Heart right ventricle (tissue), 16 donors: ENCODE measurements around the gene EPN2. TPM values are rescaled to one million over a fixed set of nuclear protein-coding genes. Genes with fewer than 3 reads are reported as not detected.

Experiments used
- ATAC-seq, 8 donors: fragments of 200-7000 bp; cut with Tn5 transposase; one replicate each; pipeline ENCODE4 v1.9.1; 2020; ENCODE audit warnings: mild to moderate bottlenecking in 8 of 8, moderate library complexity in 8 of 8, moderate number of reproducible peaks in 1 of 8
- DNase-seq, 2 donors: peaks; one replicate each; pipeline ENCODE4 v3.0.0-alpha.2; 2020
- H3K27ac ChIP-seq, 10 donors: fragments of 200-600 bp; sonication (generic) in 2 of 10; one replicate each; pipeline versions ENCODE4 v1.5.0 to v1.8.0; 2020 to 2022; ENCODE audit warnings: mild to moderate bottlenecking in 3 of 10
- H3K27me3 ChIP-seq, 7 donors: fragments of 200-600 bp; one replicate each; pipeline ENCODE4 v1.8.0; 2021 to 2022; ENCODE audit warnings: mild to moderate bottlenecking in 2 of 7
- H3K36me3 ChIP-seq, 9 donors: fragments of 200-600 bp; sonication (generic) in 1 of 9; one replicate each; pipeline versions ENCODE4 v1.5.0 to v1.8.0; 2020 to 2022; ENCODE audit warnings: mild to moderate bottlenecking in 2 of 9
- H3K4me1 ChIP-seq, 9 donors: fragments of 200-600 bp; sonication (generic) in 1 of 9; one replicate each; pipeline versions ENCODE4 v1.5.0 to v1.8.0; 2020 to 2022; ENCODE audit warnings: mild to moderate bottlenecking in 4 of 9
- H3K4me3 ChIP-seq, 10 donors: fragments of 200-600 bp; sonication (generic) in 2 of 10; one replicate each; pipeline versions ENCODE4 v1.5.0 to v1.8.0; 2020 to 2022; ENCODE audit warnings: mild to moderate bottlenecking in 7 of 10, moderate library complexity in 2 of 10
- H3K9me3 ChIP-seq, 11 donors: fragments of 200-600 bp in 10 of 11; sonication (generic) in 2 of 11; one replicate each; pipeline versions ENCODE4 v1.5.0 to v1.8.0; 2013 to 2022; ENCODE audit warnings: mild to moderate bottlenecking in 2 of 11, control low read depth in 1 of 11, moderate library complexity in 1 of 11
- WGBS, 2 donors: extraction: QIAGEN DNeasy Blood & Tissue Kit; methylation state at CpG; one replicate each; pipeline ENCODE4 v1.1.7; 2013; ENCODE audit warnings: inconsistent platforms in 1 of 2; 5-methylcytosine and 5-hydroxymethylcytosine counted together
- intact Hi-C, 10 donors: fragments of 100-400 bp; cut with DNase I; formaldehyde crosslinking; loops; one replicate each; pipeline versions ENCODE4 v1.11.1 to v1.14.2; 2022
- polyA plus RNA-seq, 2 donors: library from polyadenylated mRNA; stranded (reverse); fragments of 200-250 nt; gene quantifications; one replicate each; pipeline ENCODE4 v1.2.3, GENCODE V29; 2013
- total RNA-seq, 10 donors: library from RNA; stranded (reverse); fragmentation: NEBNext Ultra II Directional in 3 of 10; extraction: Animal tissue kit (Norgen Biotek cat#: 25700) in 3 of 10; gene quantifications; one replicate each; pipeline versions ENCODE4 v1.2.1 to v1.2.4, GENCODE V29; 2021 to 2023
- TF ChIP-seq, protein P1 (sequence below), 9 donors: fragments of 200-600 bp; sonication (generic) in 2 of 9; IDR thresholded peaks; one replicate each; pipeline versions ENCODE4 v1.5.0 to v1.8.0; 2021 to 2022; ENCODE audit warnings: antibody characterized with exemption in 9 of 9, mild to moderate bottlenecking in 5 of 9, moderate library complexity in 1 of 9
- donor health status: Arrhythmogenic right ventricular cardiomyopathy.
- donor health status: ischemic (EF 13 %, LVEDD 7.1; RV severe dilation, severe dysfunction).
- donor health status: healthy with polysubstance abuse.
- donor health status: DM: no; HTN: yes; CAD: no.
- donor health status: DM: no; HTN: no; CAD: no.
- donor health status: ischemic (EF 25% LVEDD 6.9; RV normal size, moderate dysfunction).
- donor health status: ischemic (EF 25% LVEDD 5.7; RV mildly dilated, moderate dysfunction).
- donor health status: healthy.
- donor health status: DM: yes; HTN: yes; CAD: no.
- donor health status: Ischemic cardiomyopathy.
- donor health status: ischemic (EF 35%, LVEDD 5.7; RV mildly dilated, moderate dysfunction).
- donor health status: nonischemic (EF 11% LVEDD 7.7; RV severe dilation, severe dysfunction).
- donor health status: DM: yes; HTN: yes; CAD: no.
- donor health status: PGD.
- donor health status: ischemic (EF 29% LVEDD 5.4; RV normal size, mild dysfunction).
- donor health status: nonischemic (EF 23%, LVEDD 6.1; RV moderate dilation, normal function).

EPN2 gene
- total and polyA plus RNA-seq, 12 donors = 20.0 to 83.1 (median 54.9) TPM

DNA sequence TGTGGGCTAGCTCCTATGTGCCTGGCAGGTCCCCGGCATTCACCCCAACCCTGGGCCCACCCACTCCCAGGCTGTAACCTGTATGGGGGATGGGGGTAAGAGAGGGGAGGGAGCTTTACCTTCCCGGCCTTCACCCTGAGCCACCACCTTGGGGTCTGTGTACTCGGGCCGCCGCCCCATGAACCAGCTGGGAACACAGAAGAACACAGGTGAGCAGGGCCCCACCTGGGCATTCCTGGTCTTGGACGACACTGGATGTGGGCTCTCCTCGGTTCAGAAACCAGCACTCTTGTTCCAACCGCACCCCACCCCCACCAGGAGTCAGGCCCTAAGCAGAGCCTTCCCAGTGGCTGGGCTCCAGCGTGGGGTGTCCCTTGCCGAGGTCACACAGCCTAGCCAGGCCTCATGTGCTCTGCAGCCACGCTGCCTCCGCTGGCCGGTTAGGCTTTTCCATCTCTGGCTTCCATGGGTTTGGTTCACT lies 106.5 kb downstream of the EPN2 start:
- Histone ChIP-seq H3K4me3 (no peak overlapping the region), H3K4me1 (peaks cover 11 to 60% (median 39%) of the 10 kb centered on the region in 9 donors), H3K9me3 (no peaks in the 10 kb centered on the region), H3K36me3 (no peaks in the 10 kb centered on the region), H3K27me3 (no peaks in the 10 kb centered on the region), H3K27ac (no peak overlapping the region)
- no peak for ATAC-seq
- DNase-seq = no peak
- TF ChIP-seq, protein P1, sequence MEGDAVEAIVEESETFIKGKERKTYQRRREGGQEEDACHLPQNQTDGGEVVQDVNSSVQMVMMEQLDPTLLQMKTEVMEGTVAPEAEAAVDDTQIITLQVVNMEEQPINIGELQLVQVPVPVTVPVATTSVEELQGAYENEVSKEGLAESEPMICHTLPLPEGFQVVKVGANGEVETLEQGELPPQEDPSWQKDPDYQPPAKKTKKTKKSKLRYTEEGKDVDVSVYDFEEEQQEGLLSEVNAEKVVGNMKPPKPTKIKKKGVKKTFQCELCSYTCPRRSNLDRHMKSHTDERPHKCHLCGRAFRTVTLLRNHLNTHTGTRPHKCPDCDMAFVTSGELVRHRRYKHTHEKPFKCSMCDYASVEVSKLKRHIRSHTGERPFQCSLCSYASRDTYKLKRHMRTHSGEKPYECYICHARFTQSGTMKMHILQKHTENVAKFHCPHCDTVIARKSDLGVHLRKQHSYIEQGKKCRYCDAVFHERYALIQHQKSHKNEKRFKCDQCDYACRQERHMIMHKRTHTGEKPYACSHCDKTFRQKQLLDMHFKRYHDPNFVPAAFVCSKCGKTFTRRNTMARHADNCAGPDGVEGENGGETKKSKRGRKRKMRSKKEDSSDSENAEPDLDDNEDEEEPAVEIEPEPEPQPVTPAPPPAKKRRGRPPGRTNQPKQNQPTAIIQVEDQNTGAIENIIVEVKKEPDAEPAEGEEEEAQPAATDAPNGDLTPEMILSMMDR (IDR thresholded peaks at IDR 0.05) = no peak
- intact Hi-C loops = no loop called here
- WGBS, 2 donors = 79 to 80% methylated on average over 13 of the region's 13 CpGs

GRCh38 chr17:19344311-19345066 lies 107.3 kb downstream of the EPN2 start:
- Histone ChIP-seq H3K4me1 (peaks cover 11 to 59% (median 39%) of the 10 kb centered on the region in 9 donors), H3K36me3 (no peaks in the 10 kb centered on the region), H3K27ac (no peak overlapping the region), H3K27me3 (no peaks in the 10 kb centered on the region), H3K9me3 (no peaks in the 10 kb centered on the region), H3K4me3 (no peak overlapping the region)
- WGBS, 2 donors = 75 to 86% methylated on average over 38 to 40 of the region's 40 CpGs
- DNase-seq (no peak), ATAC-seq (peak in 1 of 8 donors; percentile 4)
- intact Hi-C loops = no loop called here
- TF ChIP-seq, protein P1 (IDR thresholded peaks at IDR 0.05) = no peak

DNA sequence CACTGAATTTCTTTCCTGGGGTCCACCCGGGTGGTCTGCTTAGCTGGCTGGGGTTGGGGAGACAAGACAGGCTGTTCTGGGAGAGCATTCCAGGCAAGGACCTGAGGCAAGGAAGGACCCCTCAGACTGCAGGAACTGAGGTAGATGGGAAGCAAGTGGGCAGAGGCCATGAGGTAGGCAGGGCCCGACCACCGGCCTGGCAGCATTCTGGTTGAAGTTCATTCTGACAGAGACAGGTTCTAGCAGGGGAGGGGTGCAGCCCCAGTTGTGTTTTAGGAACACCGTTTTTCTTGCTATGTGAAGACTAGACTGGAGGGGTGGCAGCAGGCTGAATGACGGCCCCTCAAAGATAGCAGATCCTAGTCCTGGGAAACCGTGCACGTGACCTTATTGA lies 107.9 kb downstream of the EPN2 start:
- ATAC-seq = no peak
- Histone ChIP-seq H3K27me3 (no peaks in the 10 kb centered on the region), H3K9me3 (no peaks in the 10 kb centered on the region), H3K4me1 (peaks cover 11 to 59% (median 39%) of the 10 kb centered on the region in 9 donors), H3K27ac (no peak overlapping the region), H3K4me3 (no peak overlapping the region), H3K36me3 (no peaks in the 10 kb centered on the region)
- intact Hi-C loops = no loop called here
- WGBS, 2 donors = 93 to 94% methylated on average over 7 of the region's 7 CpGs
- DNase-seq = no peak
- TF ChIP-seq, protein P1 (IDR thresholded peaks at IDR 0.05) = no peak

DNA sequence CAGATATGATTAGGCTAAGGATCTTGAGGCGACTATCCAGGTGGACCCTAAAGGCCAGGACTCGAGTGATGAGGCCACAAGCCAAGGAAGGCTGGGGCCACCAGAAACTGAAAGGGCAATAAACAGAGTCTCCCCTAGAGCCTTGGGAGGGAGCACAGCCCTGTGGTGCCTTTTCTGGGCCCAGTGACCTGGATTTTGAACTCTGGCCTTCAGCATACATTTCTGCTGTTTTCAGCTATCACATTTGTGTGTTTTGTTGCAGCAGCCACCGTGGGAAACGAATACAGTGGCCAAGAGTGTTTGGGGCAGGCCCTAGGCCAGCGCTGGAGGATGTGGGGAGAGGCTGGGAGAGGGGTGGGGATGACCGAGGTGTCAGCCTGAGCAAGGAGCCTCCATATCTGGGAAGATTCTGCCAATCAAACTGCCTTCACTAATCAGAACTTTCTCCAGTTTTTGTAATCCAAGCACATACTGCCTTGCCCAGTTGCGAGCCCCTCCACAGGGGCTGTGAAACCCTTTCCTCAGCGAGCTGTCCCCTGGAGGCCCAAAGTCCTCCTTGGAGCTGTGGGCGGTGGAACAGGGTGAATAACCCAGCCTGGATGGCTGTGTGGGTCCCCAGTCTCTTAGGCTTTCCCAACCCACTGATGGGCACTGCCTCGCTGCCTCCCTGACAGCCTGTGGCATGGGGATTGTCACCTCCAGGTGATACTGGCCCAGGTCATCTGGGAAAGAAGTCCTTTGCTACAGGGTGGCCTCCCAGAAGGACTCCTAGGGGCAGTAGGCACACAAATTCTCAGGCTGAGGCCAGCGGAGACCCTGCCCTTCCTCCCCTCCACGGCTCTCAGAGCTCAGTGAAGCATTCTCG lies 108.6 kb downstream of the EPN2 start:
- no peak for ATAC-seq
- 85% methylated on average over 13 of the region's 13 CpGs for WGBS, 2 donors
- peaks cover 11 to 59% (median 39%) of the 10 kb centered on the region in 9 donors for H3K4me1 ChIP-seq

More for the DNA sequence above, 108.6 kb downstream of the EPN2 start:
- intact Hi-C loops = no loop called here
- Histone ChIP-seq H3K9me3 (no peaks in the 10 kb centered on the region), H3K27me3 (no peaks in the 10 kb centered on the region), H3K4me3 (no peak overlapping the region), H3K36me3 (no peaks in the 10 kb centered on the region), H3K27ac (peak overlapping the region in 9 of 10 donors; percentile 46 to 84 (median 77))
- TF ChIP-seq, protein P1 (IDR thresholded peaks at IDR 0.05) = no peak
- DNase-seq = no peak
